ENCODE measurements around the gene ZBED2. TPM values are rescaled to one million over a fixed set of nuclear protein-coding genes. Genes with fewer than 3 reads are reported as not detected.

The ZBED2 gene
- total RNA-seq, 1 donor from 2014 or later: not detected

DNA sequence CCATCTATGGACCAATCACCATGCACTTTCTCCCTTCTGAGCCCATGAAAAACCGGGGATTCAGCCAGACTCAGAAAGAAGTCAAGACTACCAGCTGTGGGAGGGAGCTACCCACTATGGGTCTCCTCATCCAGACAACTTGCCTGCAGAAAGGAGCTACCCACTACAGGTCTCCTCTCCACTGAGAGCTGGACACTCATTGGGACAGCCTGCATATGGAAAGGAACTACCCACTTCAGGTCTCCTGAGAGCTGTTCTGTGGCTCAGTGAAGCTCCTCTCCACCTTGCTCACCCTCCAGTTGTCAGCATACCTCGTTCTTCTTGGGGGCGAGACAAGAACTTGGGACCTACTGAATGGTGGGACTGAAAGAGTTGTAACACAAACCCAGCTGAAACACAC lies 22.3 kb upstream of the ZBED2 start:
- Mint-ChIP-seq H3K9me3 (ENCODE audit: low read depth) (no peaks in the 10 kb centered on the region), H3K27me3 (ENCODE audit: low read depth) (peaks cover 1% of the 10 kb centered on the region), H3K27ac (ENCODE audit: unreplicated experiment) (no peak overlapping the region), H3K4me3 (ENCODE audit: unreplicated experiment) (no peak overlapping the region), H3K36me3 (ENCODE audit: low read depth) (no peaks in the 10 kb centered on the region), H3K4me1 (ENCODE audit: low read depth) (peaks cover 10% of the 10 kb centered on the region)
- TF ChIP-seq, protein P1, sequence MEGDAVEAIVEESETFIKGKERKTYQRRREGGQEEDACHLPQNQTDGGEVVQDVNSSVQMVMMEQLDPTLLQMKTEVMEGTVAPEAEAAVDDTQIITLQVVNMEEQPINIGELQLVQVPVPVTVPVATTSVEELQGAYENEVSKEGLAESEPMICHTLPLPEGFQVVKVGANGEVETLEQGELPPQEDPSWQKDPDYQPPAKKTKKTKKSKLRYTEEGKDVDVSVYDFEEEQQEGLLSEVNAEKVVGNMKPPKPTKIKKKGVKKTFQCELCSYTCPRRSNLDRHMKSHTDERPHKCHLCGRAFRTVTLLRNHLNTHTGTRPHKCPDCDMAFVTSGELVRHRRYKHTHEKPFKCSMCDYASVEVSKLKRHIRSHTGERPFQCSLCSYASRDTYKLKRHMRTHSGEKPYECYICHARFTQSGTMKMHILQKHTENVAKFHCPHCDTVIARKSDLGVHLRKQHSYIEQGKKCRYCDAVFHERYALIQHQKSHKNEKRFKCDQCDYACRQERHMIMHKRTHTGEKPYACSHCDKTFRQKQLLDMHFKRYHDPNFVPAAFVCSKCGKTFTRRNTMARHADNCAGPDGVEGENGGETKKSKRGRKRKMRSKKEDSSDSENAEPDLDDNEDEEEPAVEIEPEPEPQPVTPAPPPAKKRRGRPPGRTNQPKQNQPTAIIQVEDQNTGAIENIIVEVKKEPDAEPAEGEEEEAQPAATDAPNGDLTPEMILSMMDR (IDR thresholded peaks at IDR 0.05): no peak
- DNase-seq (ENCODE audit: low spot score): no peak

DNA sequence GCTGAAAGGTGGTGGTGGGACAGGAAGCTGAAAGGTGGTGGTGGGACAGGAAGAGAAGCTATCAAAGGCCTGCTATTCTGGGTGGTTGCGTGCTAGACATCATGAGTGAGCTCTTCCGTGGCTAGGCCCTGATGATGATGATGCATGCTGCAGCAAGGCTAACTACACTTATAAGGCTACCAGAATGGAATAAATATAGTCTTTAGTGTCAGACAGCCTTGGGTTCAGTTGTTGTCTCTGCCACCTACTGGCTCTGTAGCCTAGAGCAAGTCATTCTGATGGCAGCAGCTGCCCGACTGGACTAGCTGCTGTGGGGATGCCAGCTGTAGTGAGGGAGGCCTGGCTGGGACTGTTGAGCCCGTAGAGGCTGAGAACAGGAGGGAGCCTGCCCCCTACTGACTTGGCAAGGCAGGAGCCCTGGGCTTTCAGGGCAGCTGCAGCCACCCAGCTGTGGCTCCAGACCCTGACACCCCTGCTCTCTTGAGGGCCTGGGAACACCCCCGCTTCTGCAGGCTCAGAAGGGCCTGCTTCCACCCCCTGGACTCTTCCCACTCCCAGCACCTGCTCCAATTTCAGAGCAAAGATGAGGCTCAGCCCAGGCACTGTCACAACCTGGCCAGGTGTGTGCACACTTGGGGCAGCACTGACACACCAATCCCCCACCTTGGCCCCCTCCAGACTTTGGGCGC lies 21.4 kb upstream of the ZBED2 start:
- Mint-ChIP-seq H3K36me3 (ENCODE audit: low read depth) (no peaks in the 10 kb centered on the region), H3K9me3 (ENCODE audit: low read depth) (no peaks in the 10 kb centered on the region), H3K4me1 (ENCODE audit: low read depth) (peaks cover 10% of the 10 kb centered on the region), H3K27ac (ENCODE audit: unreplicated experiment) (no peak overlapping the region), H3K4me3 (ENCODE audit: unreplicated experiment) (no peak overlapping the region), H3K27me3 (ENCODE audit: low read depth) (peaks cover 2% of the 10 kb centered on the region)
- TF ChIP-seq, protein P1 (IDR thresholded peaks at IDR 0.05): peak; percentile 55
- peak; percentile 75 for DNase-seq (ENCODE audit: low spot score)

DNA sequence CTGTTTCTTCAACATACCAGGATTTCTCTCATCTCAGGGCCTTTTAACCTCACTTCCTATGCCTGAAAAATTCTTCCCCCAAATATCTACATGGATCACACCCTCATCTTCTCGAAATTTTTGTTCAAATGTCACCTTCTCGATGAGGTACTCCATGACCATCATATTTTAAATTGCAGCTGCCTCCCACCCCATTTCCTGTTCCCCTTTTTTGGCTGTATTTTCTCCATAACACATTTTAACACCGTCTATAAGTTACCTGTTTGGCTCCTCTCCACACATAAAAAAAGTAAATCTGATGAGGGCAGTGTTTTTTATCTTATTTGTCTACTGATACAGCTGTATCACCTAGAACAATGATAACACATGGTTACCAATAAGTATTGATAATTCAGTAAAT lies 20.7 kb upstream of the ZBED2 start:
- peaks cover 6% of the 10 kb centered on the region for H3K27me3 Mint-ChIP-seq (ENCODE audit: low read depth)
- TF ChIP-seq, protein P1 (IDR thresholded peaks at IDR 0.05): no peak

DNA sequence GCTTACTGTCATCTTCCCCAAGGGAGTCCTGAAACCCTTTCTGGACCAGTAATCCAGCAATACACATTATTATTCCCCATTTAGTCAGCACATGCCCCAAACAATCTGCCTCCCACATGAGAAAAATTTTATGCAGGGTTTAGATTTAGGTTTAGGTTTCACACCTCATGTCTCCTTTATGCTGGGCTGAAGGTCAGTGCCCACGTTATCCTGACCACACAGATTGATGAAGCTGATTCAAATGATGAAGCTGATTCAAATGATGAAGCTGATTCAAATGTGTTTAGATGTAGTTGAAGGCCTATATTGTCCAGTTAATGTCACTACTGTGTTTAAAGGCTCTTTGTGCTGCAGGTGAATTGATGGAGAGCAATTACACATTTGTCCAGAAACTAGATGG lies 18.1 kb upstream of the ZBED2 start:
- no peak overlapping the region for H3K27ac Mint-ChIP-seq (ENCODE audit: unreplicated experiment)

More for the DNA sequence above, 20.7 kb upstream of the ZBED2 start:
- H3K27ac Mint-ChIP-seq (ENCODE audit: unreplicated experiment): no peak overlapping the region
- H3K4me3 Mint-ChIP-seq (ENCODE audit: unreplicated experiment): no peak overlapping the region
- H3K36me3 Mint-ChIP-seq (ENCODE audit: low read depth): no peaks in the 10 kb centered on the region
- peaks cover 10% of the 10 kb centered on the region for H3K4me1 Mint-ChIP-seq (ENCODE audit: low read depth)
- DNase-seq (ENCODE audit: low spot score): no peak
- no peaks in the 10 kb centered on the region for H3K9me3 Mint-ChIP-seq (ENCODE audit: low read depth)

DNA sequence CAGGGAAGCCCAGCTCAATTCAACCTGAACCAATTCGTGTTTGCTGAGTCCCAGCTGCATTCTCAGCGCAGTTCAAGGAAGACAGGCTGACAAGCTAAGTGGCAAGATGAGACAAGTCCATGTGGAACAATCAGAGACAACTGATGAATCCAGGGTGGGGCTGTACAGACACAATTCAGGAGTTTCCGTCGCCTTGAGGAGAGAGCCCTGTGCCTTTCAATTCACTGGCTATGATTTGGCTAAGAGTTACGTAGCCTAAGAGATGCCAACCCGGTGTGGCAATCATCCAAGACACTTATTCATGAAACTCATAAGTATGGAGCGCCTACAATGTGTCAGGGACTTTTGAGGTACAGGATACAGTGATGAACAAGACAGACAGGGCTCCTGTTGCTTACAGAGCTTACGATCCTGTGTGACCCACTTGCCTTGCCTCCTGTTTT lies 15.5 kb upstream of the ZBED2 start:
- DNase-seq (ENCODE audit: low spot score): no peak
- TF ChIP-seq, protein P1 (IDR thresholded peaks at IDR 0.05): no peak
- Mint-ChIP-seq H3K4me3 (ENCODE audit: unreplicated experiment) (no peak overlapping the region), H3K4me1 (ENCODE audit: low read depth) (no peaks in the 10 kb centered on the region), H3K27ac (ENCODE audit: unreplicated experiment) (no peak overlapping the region), H3K27me3 (ENCODE audit: low read depth) (peaks cover 6% of the 10 kb centered on the region), H3K9me3 (ENCODE audit: low read depth) (no peaks in the 10 kb centered on the region), H3K36me3 (ENCODE audit: low read depth) (no peaks in the 10 kb centered on the region)

More for the DNA sequence above, 18.1 kb upstream of the ZBED2 start:
- Mint-ChIP-seq H3K4me3 (ENCODE audit: unreplicated experiment) (no peak overlapping the region), H3K9me3 (ENCODE audit: low read depth) (no peaks in the 10 kb centered on the region), H3K36me3 (ENCODE audit: low read depth) (no peaks in the 10 kb centered on the region), H3K4me1 (ENCODE audit: low read depth) (peaks cover 3% of the 10 kb centered on the region), H3K27me3 (ENCODE audit: low read depth) (peaks cover 6% of the 10 kb centered on the region)
- no peak for DNase-seq (ENCODE audit: low spot score)
- TF ChIP-seq, protein P1 (IDR thresholded peaks at IDR 0.05): no peak
